SK-N-SH (cell line): Measurements from ENCODE around the gene LGR6. TPM values are rescaled to one million over a fixed set of nuclear protein-coding genes. Genes with fewer than 3 reads are reported as not detected.

ENCODE experiments used
- CTCF ChIA-PET: fragments of 300-600, 350-600 bp; formaldehyde crosslinking; extraction: SDS; loops from one replicate; lab custom pipeline; 2021; lab: Yijun Ruan, JAX
- POLR2A ChIA-PET: fragments of 350-600 bp; sonication (Branson Sonifier 250); formaldehyde crosslinking; extraction: SDS; loops from one replicate; lab custom pipeline; 2020; ENCODE audit warnings: antibody characterized with exemption, inconsistent platforms; lab: Yijun Ruan, JAX
- DNase-seq: peaks from one replicate; pipeline ENCODE4 v3.0.0; 2012
- H2AFZ ChIP-seq: fragments of 200-600 bp; sonication (generic); 2 replicates; pipeline ENCODE4 v1.8.1; 2016; ENCODE audit warnings: antibody characterized with exemption, mild to moderate bottlenecking, low read depth
- H3F3A ChIP-seq: fragments of 200-600 bp; sonication (generic); replicated peaks from 2 replicates; pipeline ENCODE3; 2016; ENCODE audit warnings: antibody characterized with exemption, mild to moderate bottlenecking; ENCODE audit not compliant: insufficient read depth
- H3K27ac ChIP-seq, 2 experiments: fragments of 200-500 bp in 1 of 2; fragments of 200-600 bp in 1 of 2; sonication (Bioruptor generic) in 1 of 2; sonication (generic), shearing (Covaris generic) in 1 of 2; 2 replicates each; pipeline versions ENCODE4 v1.5.1 to v1.6.1; 2014 to 2016; ENCODE audit warnings: low read depth in 2 of 2, inconsistent platforms in 1 of 2, low read length in 1 of 2, mild to moderate bottlenecking in 1 of 2, mixed read lengths in 1 of 2
- H3K27me3 ChIP-seq: fragments of 200-600 bp; sonication (generic), shearing (Covaris generic); 2 replicates; pipeline ENCODE4 v1.6.1; 2016; ENCODE audit warnings: mixed run types; ENCODE audit not compliant: insufficient read depth
- H3K36me3 ChIP-seq, 2 experiments: fragments of 200-500 bp in 1 of 2; fragments of 200-600 bp in 1 of 2; sonication (Bioruptor generic) in 1 of 2; sonication (generic) in 1 of 2; replicated peaks in 1 of 2; 2 replicates each; pipeline versions ENCODE3 to v1.5.1; 2014 to 2016; ENCODE audit warnings: low read length in 1 of 2, mild to moderate bottlenecking in 1 of 2; ENCODE audit not compliant: insufficient read depth in 2 of 2, control insufficient read depth in 1 of 2
- H3K4me1 ChIP-seq, 2 experiments: fragments of 200-500 bp in 1 of 2; fragments of 200-600 bp in 1 of 2; sonication (Bioruptor generic) in 1 of 2; sonication (generic), shearing (Covaris generic) in 1 of 2; 2 replicates each; pipeline versions ENCODE4 v1.5.1 to v1.6.1; 2014 to 2016; ENCODE audit warnings: low read depth in 1 of 2, low read length in 1 of 2, mixed run types in 1 of 2; ENCODE audit not compliant: insufficient read depth in 2 of 2, control insufficient read depth in 1 of 2
- H3K4me2 ChIP-seq: fragments of 200-600 bp; sonication (generic), shearing (Covaris generic); 2 replicates; pipeline ENCODE4 v1.6.1; 2017; ENCODE audit warnings: mixed run types
- H3K4me3 ChIP-seq, 2 experiments: fragments of 200-500 bp in 1 of 2; fragments of 200-600 bp in 1 of 2; sonication (Bioruptor generic) in 1 of 2; sonication (generic), shearing (Covaris generic) in 1 of 2; 2 replicates each; pipeline versions ENCODE4 v1.5.1 to v1.8.1; 2014 to 2016; ENCODE audit warnings: low read depth in 2 of 2, inconsistent platforms in 1 of 2, low read length in 1 of 2, mild to moderate bottlenecking in 1 of 2, mixed read lengths in 1 of 2, moderate library complexity in 1 of 2
- H3K79me2 ChIP-seq: fragments of 200-600 bp; sonication (generic); 2 replicates; pipeline ENCODE4 v1.8.1; 2017; ENCODE audit warnings: mild to moderate bottlenecking; ENCODE audit not compliant: insufficient read depth
- H3K9ac ChIP-seq: fragments of 200-600 bp; sonication (generic); 2 replicates; pipeline ENCODE4 v1.6.1; 2017; ENCODE audit warnings: mixed run types
- H3K9me2 ChIP-seq: fragments of 200-600 bp; sonication (generic); 2 replicates; pipeline ENCODE4 v1.6.1; 2017; ENCODE audit warnings: mixed run types
- H3K9me3 ChIP-seq: fragments of 200-600 bp; sonication (generic); 2 replicates; pipeline ENCODE4 v1.6.1; 2017; ENCODE audit warnings: mixed run types, mild to moderate bottlenecking, moderate library complexity
- H4K20me1 ChIP-seq: fragments of 200-600 bp; sonication (generic); 2 replicates; pipeline ENCODE4 v1.6.1; 2017; ENCODE audit warnings: mild to moderate bottlenecking, mixed run types; ENCODE audit not compliant: insufficient read depth
- EZH2phosphoT487 ChIP-seq: fragments of 200-600 bp; sonication (generic); IDR thresholded peaks from 2 replicates; pipeline ENCODE4 v1.6.1; 2017; ENCODE audit warnings: low read depth, mixed run types, mild to moderate bottlenecking, antibody characterized with exemption, moderate library complexity, borderline replicate concordance
- FOSL2 ChIP-seq: IDR thresholded peaks from 2 replicates; pipeline ENCODE4 v1.4.0; 2012; ENCODE audit warnings: low read depth, mild to moderate bottlenecking, moderate library complexity, borderline replicate concordance
- FOXJ3 ChIP-seq: sonication (generic); formaldehyde crosslinking; IDR thresholded peaks from 2 replicates; pipeline ENCODE4 v1.5.1; 2020; ENCODE audit warnings: mild to moderate bottlenecking, missing genetic modification reagents
- GABPA ChIP-seq: IDR thresholded peaks from 2 replicates; pipeline ENCODE4 v1.4.0; 2012; ENCODE audit warnings: low read depth, mild to moderate bottlenecking
- GATA2 ChIP-seq: sonication (generic); formaldehyde crosslinking; IDR thresholded peaks from 2 replicates; pipeline ENCODE4 v1.5.0; 2020; ENCODE audit warnings: mild to moderate bottlenecking, missing genetic modification reagents
- JUND ChIP-seq: IDR thresholded peaks from 2 replicates; pipeline ENCODE4 v1.4.0; 2012
- MEF2A ChIP-seq: IDR thresholded peaks from 2 replicates; pipeline ENCODE4 v1.4.0; 2012; ENCODE audit warnings: low read depth, borderline replicate concordance
- MXI1 ChIP-seq: IDR thresholded peaks from 2 replicates; pipeline ENCODE4 v1.6.1; 2012; ENCODE audit warnings: mild to moderate bottlenecking, low read depth, low read length, improper control_type of control experiment
- POLR2AphosphoS5 ChIP-seq: IDR thresholded peaks from 2 replicates; pipeline ENCODE4 v1.6.1; 2012; ENCODE audit warnings: low read depth, low read length
- RAD21 ChIP-seq: IDR thresholded peaks from 2 replicates; pipeline ENCODE4 v1.6.1; 2012; ENCODE audit warnings: mild to moderate bottlenecking, low read length
- RFX5 ChIP-seq: IDR thresholded peaks from 2 replicates; pipeline ENCODE4 v1.6.1; 2012; ENCODE audit warnings: mild to moderate bottlenecking, improper control_type of control experiment, low read length
- RXRA ChIP-seq: IDR thresholded peaks from 2 replicates; pipeline ENCODE4 v1.4.0; 2012; ENCODE audit warnings: low read depth, mild to moderate bottlenecking, borderline replicate concordance
- SMC3 ChIP-seq: IDR thresholded peaks from 2 replicates; pipeline ENCODE4 v1.6.1; 2012; ENCODE audit warnings: low read depth, low read length, improper control_type of control experiment
- TEAD4 ChIP-seq: IDR thresholded peaks from 2 replicates; pipeline ENCODE4 v1.4.0; 2012; ENCODE audit warnings: mild to moderate bottlenecking, borderline replicate concordance; ENCODE audit not compliant: insufficient read depth
- YY1 ChIP-seq: IDR thresholded peaks from 2 replicates; pipeline ENCODE4 v1.4.0; 2012; ENCODE audit warnings: low read depth, mild to moderate bottlenecking
- WGBS: methylation state at CpG from one replicate; pipeline ENCODE4 v1.1.6; 2017; ENCODE audit warnings: low lambda C conversion rate; 5-methylcytosine and 5-hydroxymethylcytosine counted together
- polyA plus RNA-seq, 3 experiments: library from polyadenylated mRNA; depleted of rRNA; stranded (reverse); fragments of >200 nt; gene quantifications; 2 replicates each; pipeline ENCODE4 v1.2.3, GENCODE V29; 2012
- TF ChIP-seq, protein P1 (sequence below): IDR thresholded peaks from 2 replicates; pipeline ENCODE4 v1.6.1; 2012; ENCODE audit warnings: mild to moderate bottlenecking, low read depth, low read length, moderate library complexity
- TF ChIP-seq, protein P2 (sequence below): IDR thresholded peaks from 2 replicates; pipeline ENCODE4 v1.4.0; 2012; ENCODE audit warnings: low read depth
- TF ChIP-seq, protein P3 (sequence below): fragments of 150-350 bp; IDR thresholded peaks from 2 replicates; pipeline ENCODE4 v1.6.1; 2017; ENCODE audit warnings: antibody characterized with exemption, low read length, low read depth, borderline replicate concordance
- TF ChIP-seq, protein P4 (sequence below): IDR thresholded peaks from 2 replicates; pipeline ENCODE4 v1.4.0; 2012; ENCODE audit warnings: low read depth, borderline replicate concordance
- TF ChIP-seq, protein P5 (sequence below): IDR thresholded peaks from 2 replicates; pipeline ENCODE4; 2012

The LGR6 gene
- polyA plus RNA-seq, 1 of the 3 experiments (the other 2 are of a cell fraction): 0.03 TPM

DNA sequence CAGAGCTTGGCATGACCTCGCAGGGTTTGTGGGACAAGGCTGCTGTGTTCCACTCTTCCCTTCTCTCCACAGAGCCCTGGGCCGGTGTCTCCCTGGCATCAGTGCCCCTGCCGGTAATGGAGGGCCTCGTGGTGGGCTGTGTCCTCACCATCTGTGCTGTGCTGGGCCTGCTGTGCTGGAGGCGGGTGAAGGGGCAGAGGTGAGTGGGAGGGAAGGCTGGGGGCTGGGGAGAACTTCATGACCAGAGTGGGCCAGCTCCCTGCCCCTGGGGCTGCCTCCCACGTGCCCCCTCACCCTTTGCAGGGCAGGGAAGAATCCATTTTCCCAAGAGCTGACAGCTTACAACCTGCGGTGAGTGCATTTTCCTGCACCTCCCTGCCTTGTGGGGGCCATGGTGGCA lies 12.0 kb upstream of the LGR6 start:
- Histone ChIP-seq H3K4me2 (no peak overlapping the region), H4K20me1 (no peaks in the 10 kb centered on the region), H3K9me2 (no peaks in the 10 kb centered on the region), H3K9ac (no peak overlapping the region), H3K9me3 (no peaks in the 10 kb centered on the region), H2AFZ (no peak overlapping the region), H3K36me3 (no peaks in the 10 kb centered on the region), H3K79me2 (no peaks in the 10 kb centered on the region), H3K4me1 (peaks cover 0 to 4% of the 10 kb centered on the region in 2 experiments; a peak in 1 of 4 replicates), H3K4me3 (no peak overlapping the region), H3K27ac (no peak overlapping the region), H3K27me3 (peaks cover 12% of the 10 kb centered on the region; the same call in 1 of the 2 replicates), H3F3A (no peaks in the 10 kb centered on the region)
- POLR2A ChIA-PET: no interaction called here
- 62% methylated on average over 6 of the region's 7 CpGs for WGBS
- CTCF ChIA-PET: interaction anchor here (1.8 to 2.6 kb wide), 3 partner anchors 11 to 135 kb away, joined by 8 to 12 read pairs (median 8); partner anchors contain the start of gene LGR6
- TF ChIP-seq, protein P1, sequence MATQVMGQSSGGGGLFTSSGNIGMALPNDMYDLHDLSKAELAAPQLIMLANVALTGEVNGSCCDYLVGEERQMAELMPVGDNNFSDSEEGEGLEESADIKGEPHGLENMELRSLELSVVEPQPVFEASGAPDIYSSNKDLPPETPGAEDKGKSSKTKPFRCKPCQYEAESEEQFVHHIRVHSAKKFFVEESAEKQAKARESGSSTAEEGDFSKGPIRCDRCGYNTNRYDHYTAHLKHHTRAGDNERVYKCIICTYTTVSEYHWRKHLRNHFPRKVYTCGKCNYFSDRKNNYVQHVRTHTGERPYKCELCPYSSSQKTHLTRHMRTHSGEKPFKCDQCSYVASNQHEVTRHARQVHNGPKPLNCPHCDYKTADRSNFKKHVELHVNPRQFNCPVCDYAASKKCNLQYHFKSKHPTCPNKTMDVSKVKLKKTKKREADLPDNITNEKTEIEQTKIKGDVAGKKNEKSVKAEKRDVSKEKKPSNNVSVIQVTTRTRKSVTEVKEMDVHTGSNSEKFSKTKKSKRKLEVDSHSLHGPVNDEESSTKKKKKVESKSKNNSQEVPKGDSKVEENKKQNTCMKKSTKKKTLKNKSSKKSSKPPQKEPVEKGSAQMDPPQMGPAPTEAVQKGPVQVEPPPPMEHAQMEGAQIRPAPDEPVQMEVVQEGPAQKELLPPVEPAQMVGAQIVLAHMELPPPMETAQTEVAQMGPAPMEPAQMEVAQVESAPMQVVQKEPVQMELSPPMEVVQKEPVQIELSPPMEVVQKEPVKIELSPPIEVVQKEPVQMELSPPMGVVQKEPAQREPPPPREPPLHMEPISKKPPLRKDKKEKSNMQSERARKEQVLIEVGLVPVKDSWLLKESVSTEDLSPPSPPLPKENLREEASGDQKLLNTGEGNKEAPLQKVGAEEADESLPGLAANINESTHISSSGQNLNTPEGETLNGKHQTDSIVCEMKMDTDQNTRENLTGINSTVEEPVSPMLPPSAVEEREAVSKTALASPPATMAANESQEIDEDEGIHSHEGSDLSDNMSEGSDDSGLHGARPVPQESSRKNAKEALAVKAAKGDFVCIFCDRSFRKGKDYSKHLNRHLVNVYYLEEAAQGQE: no peak
- TF ChIP-seq POLR2AphosphoS5 (no peak), FOXJ3 (CRISPR knock-in tag) (no peak), MXI1 (no peak), GABPA (no peak), GATA2 (no peak), EZH2phosphoT487 (no peak), RAD21 (no peak), SMC3 (no peak), MEF2A (no peak), JUND (no peak)
- no peak for DNase-seq

DNA sequence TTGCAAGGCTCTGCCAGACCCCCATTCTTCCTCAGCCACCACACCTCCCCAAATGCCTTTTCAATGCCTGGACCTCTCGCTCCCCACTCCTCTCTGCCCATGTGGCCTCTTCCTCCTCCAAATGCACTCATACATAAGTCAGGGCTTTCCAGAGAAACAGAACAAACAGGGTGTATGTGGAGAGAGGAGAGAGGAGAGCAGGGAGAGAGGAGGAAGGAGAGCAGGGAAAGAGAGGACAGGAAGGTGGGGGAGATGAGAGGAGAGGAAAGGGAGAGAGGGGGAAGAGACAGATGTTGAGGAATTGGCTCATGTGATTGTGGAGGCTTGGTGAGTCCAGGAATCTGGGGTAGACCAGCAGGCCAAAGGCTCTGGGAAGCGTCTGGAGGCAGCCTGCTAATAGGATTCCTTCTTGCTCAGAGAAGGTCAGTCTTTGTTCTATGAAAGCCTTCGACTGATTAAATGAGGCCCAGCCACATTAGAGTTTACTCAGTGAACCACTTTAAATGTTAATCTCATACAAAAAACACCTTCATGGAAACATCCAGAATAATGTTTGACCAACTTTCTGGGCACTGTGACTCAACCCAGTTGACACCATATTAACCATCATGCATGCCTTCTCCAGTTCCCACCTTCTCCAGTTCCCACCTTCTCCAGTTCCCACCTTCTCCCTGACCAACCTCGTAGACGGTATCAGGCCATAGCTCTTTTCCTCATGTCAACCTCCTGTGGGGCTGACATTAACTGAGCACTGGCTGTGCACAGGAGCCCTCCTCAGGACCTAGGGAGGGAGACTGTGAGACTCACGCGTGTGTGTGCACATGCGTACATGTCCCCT lies 11.3 kb upstream of the LGR6 start:
- WGBS: 79% methylated on average over 5 of the region's 8 CpGs
- H4K20me1 ChIP-seq: no peaks in the 10 kb centered on the region
- H3K4me3 ChIP-seq: no peak overlapping the region
- H3F3A ChIP-seq: no peaks in the 10 kb centered on the region
- no peak overlapping the region for H2AFZ ChIP-seq
- H3K27me3 ChIP-seq: peaks cover 12% of the 10 kb centered on the region; the same call in 1 of the 2 replicates
- no peak for DNase-seq
- H3K4me1 ChIP-seq: peaks cover 0 to 4% of the 10 kb centered on the region in 2 experiments; a peak in 1 of 4 replicates
- H3K9me3 ChIP-seq: no peaks in the 10 kb centered on the region
- POLR2A ChIA-PET: no interaction called here
- H3K27ac ChIP-seq: no peak overlapping the region
- H3K4me2 ChIP-seq: no peak overlapping the region
- CTCF ChIA-PET: interaction anchor here (1.9 to 2.6 kb wide), 2 partner anchors 11 to 134 kb away, joined by 8 to 12 read pairs; partner anchors contain the start of gene LGR6
- H3K36me3 ChIP-seq: no peaks in the 10 kb centered on the region
- no peak overlapping the region for H3K9ac ChIP-seq
- H3K9me2 ChIP-seq: no peaks in the 10 kb centered on the region
- H3K79me2 ChIP-seq: no peaks in the 10 kb centered on the region
- TF ChIP-seq FOSL2 (no peak), TEAD4 (no peak), POLR2AphosphoS5 (no peak), RXRA (no peak), JUND (no peak), EZH2phosphoT487 (no peak), YY1 (no peak), GATA2 (no peak), MEF2A (no peak), RFX5 (no peak), SMC3 (no peak)
- TF ChIP-seq, protein P2, sequence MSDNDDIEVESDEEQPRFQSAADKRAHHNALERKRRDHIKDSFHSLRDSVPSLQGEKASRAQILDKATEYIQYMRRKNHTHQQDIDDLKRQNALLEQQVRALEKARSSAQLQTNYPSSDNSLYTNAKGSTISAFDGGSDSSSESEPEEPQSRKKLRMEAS: no peak
- TF ChIP-seq, protein P3, sequence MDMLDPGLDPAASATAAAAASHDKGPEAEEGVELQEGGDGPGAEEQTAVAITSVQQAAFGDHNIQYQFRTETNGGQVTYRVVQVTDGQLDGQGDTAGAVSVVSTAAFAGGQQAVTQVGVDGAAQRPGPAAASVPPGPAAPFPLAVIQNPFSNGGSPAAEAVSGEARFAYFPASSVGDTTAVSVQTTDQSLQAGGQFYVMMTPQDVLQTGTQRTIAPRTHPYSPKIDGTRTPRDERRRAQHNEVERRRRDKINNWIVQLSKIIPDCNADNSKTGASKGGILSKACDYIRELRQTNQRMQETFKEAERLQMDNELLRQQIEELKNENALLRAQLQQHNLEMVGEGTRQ: no peak
- TF ChIP-seq, protein P4, sequence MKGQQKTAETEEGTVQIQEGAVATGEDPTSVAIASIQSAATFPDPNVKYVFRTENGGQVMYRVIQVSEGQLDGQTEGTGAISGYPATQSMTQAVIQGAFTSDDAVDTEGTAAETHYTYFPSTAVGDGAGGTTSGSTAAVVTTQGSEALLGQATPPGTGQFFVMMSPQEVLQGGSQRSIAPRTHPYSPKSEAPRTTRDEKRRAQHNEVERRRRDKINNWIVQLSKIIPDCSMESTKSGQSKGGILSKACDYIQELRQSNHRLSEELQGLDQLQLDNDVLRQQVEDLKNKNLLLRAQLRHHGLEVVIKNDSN: no peak
- TF ChIP-seq, protein P5, sequence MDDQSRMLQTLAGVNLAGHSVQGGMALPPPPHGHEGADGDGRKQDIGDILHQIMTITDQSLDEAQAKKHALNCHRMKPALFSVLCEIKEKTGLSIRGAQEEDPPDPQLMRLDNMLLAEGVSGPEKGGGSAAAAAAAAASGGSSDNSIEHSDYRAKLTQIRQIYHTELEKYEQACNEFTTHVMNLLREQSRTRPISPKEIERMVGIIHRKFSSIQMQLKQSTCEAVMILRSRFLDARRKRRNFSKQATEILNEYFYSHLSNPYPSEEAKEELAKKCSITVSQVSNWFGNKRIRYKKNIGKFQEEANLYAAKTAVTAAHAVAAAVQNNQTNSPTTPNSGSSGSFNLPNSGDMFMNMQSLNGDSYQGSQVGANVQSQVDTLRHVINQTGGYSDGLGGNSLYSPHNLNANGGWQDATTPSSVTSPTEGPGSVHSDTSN: no peak
